Hepatocyte (in vitro differentiated cells): ENCODE results near the gene TAAR6.

Experiments used
- EZH2 ChIP-seq: fragments of 200-600 bp; sonication (generic); IDR thresholded peaks from 2 replicates; pipeline ENCODE4 v1.6.1; 2016; ENCODE audit warnings: antibody characterized with exemption, mild to moderate bottlenecking, borderline replicate concordance
- TF ChIP-seq, protein P1 (sequence below): fragments of 200-600 bp; sonication (generic); IDR thresholded peaks from 2 replicates; pipeline ENCODE4 v1.5.1; 2016; ENCODE audit warnings: antibody characterized with exemption, mild to moderate bottlenecking; ENCODE audit not compliant: poor library complexity

DNA sequence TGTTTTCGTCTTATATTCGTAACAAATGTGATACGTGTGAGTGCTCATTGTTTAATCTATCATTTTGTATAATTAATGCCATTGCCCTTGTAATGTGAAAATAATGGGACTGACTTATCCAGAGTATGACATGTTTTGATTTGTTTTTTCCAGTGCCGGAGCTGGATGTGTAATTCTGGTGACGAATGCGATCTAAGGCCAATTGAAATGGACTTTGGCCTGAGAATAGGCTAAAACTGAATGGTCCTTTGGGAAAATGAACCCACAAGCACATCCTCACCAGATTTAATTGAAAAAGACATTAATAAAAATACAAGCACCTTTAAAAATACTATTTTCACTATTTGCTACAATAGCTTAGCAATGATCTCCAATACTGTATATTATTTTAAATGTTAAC lies 26.1 kb downstream of the TAAR6 start:
- TF ChIP-seq, protein P1, sequence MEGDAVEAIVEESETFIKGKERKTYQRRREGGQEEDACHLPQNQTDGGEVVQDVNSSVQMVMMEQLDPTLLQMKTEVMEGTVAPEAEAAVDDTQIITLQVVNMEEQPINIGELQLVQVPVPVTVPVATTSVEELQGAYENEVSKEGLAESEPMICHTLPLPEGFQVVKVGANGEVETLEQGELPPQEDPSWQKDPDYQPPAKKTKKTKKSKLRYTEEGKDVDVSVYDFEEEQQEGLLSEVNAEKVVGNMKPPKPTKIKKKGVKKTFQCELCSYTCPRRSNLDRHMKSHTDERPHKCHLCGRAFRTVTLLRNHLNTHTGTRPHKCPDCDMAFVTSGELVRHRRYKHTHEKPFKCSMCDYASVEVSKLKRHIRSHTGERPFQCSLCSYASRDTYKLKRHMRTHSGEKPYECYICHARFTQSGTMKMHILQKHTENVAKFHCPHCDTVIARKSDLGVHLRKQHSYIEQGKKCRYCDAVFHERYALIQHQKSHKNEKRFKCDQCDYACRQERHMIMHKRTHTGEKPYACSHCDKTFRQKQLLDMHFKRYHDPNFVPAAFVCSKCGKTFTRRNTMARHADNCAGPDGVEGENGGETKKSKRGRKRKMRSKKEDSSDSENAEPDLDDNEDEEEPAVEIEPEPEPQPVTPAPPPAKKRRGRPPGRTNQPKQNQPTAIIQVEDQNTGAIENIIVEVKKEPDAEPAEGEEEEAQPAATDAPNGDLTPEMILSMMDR = no peak
- no peak for TF ChIP-seq EZH2
